ENCODE data around the gene ROBO1.

GRCh38 chr3:78666470-78666800 is 1101.4 kb downstream of the ROBO1 start:
- TF ChIP-seq CTCF (IDR thresholded peaks at IDR 0.05) (no peak), POLR2AphosphoS5 (IDR thresholded peaks at IDR 0.05; ENCODE audit: insufficient read depth in 1 of 2, low read depth in 1 of 2) (no peak)

All from vagina (tissue), 2 donors.